ENCODE measurements around the gene GPR27.

The GPR27 gene

DNA sequence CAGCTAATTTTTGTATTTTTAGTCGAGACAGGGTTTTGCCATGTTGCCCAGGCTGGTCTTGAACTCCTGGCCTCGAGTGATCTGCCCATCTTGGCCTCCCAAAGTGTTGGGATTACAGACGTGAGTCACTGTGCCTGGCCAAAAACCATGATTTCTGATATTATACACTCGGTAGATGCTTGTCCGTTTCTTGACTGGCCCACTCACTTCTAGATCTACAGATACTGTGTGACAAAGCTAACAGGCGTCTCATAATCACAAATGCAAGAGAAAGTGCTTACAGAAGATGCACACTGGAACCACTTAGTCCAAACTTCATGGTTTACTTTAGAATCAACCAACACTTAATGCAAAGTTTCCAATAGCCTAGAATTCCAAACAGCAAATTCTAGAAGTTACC is 22.9 kb downstream of the GPR27 start:
- Histone ChIP-seq H3K36me3 (ENCODE audit: insufficient read depth, low read length) (no peaks in the 10 kb centered on the region), H3K4me1 (ENCODE audit: insufficient read depth, low read length, poor library complexity, severe bottlenecking) (peaks cover 8% of the 10 kb centered on the region), H3K79me2 (ENCODE audit: insufficient read depth, low read length) (no peaks in the 10 kb centered on the region), H3K9ac (ENCODE audit: low read depth, low read length, poor library complexity, severe bottlenecking) (no peak overlapping the region), H3K4me3 (ENCODE audit: low read length, poor library complexity, severe bottlenecking) (no peak overlapping the region), H3K9me3 (ENCODE audit: insufficient read depth, low read depth, low read length) (no peaks in the 10 kb centered on the region), H3K9me2 (replicated peaks; ENCODE audit: low read depth, low read length) (no peaks in the 10 kb centered on the region), H3F3A (ENCODE audit: low read depth) (no peaks in the 10 kb centered on the region), H3K4me2 (ENCODE audit: low read depth, low read length, poor library complexity, severe bottlenecking) (no peak overlapping the region), H3K27me3 (ENCODE audit: insufficient read depth, low read length, poor library complexity, severe bottlenecking) (peaks cover 86% of the 10 kb centered on the region), H2AFZ (ENCODE audit: low read length) (no peak overlapping the region), H4K20me1 (ENCODE audit: insufficient read depth, low read length, poor library complexity, severe bottlenecking) (no peaks in the 10 kb centered on the region)
- TF ChIP-seq, protein P1, sequence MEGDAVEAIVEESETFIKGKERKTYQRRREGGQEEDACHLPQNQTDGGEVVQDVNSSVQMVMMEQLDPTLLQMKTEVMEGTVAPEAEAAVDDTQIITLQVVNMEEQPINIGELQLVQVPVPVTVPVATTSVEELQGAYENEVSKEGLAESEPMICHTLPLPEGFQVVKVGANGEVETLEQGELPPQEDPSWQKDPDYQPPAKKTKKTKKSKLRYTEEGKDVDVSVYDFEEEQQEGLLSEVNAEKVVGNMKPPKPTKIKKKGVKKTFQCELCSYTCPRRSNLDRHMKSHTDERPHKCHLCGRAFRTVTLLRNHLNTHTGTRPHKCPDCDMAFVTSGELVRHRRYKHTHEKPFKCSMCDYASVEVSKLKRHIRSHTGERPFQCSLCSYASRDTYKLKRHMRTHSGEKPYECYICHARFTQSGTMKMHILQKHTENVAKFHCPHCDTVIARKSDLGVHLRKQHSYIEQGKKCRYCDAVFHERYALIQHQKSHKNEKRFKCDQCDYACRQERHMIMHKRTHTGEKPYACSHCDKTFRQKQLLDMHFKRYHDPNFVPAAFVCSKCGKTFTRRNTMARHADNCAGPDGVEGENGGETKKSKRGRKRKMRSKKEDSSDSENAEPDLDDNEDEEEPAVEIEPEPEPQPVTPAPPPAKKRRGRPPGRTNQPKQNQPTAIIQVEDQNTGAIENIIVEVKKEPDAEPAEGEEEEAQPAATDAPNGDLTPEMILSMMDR (conservative IDR thresholded peaks at IDR 0.05; ENCODE audit: low read length): no peak
- no peak for TF ChIP-seq EZH2phosphoT487 (IDR thresholded peaks at IDR 0.05; ENCODE audit: borderline replicate concordance)

DNA sequence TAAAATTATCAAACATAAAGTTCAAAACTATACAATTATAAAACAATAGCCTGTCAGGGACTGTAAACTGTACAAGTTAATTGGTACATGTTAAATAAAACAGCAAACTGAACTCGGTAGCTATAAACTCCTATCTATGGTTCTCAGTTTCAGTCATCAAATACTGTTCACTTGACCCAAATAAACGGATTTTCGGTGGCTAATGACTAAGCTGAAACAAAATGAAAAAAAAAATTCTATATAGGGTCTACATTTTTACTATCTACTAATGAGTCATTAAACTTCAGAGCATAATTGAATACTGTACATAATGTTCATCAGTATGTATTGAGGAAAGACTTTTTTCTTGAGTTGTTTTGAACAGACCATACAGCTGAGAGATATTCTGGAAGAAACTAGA is 24.7 kb downstream of the GPR27 start:
- Histone ChIP-seq H3K36me3 (ENCODE audit: insufficient read depth, low read length) (no peaks in the 10 kb centered on the region), H3K79me2 (ENCODE audit: insufficient read depth, low read length) (no peaks in the 10 kb centered on the region), H3K4me3 (ENCODE audit: low read length, poor library complexity, severe bottlenecking) (no peak overlapping the region), H4K20me1 (ENCODE audit: insufficient read depth, low read length, poor library complexity, severe bottlenecking) (no peaks in the 10 kb centered on the region), H3K9me3 (ENCODE audit: insufficient read depth, low read depth, low read length) (no peaks in the 10 kb centered on the region), H2AFZ (ENCODE audit: low read length) (no peak overlapping the region), H3F3A (ENCODE audit: low read depth) (no peaks in the 10 kb centered on the region), H3K4me1 (ENCODE audit: insufficient read depth, low read length, poor library complexity, severe bottlenecking) (peaks cover 8% of the 10 kb centered on the region), H3K27me3 (ENCODE audit: insufficient read depth, low read length, poor library complexity, severe bottlenecking) (peaks cover 90% of the 10 kb centered on the region), H3K9ac (ENCODE audit: low read depth, low read length, poor library complexity, severe bottlenecking) (no peak overlapping the region), H3K4me2 (ENCODE audit: low read depth, low read length, poor library complexity, severe bottlenecking) (no peak overlapping the region), H3K9me2 (replicated peaks; ENCODE audit: low read depth, low read length) (no peaks in the 10 kb centered on the region)
- TF ChIP-seq, protein P1 (conservative IDR thresholded peaks at IDR 0.05; ENCODE audit: low read length): no peak
- no peak for TF ChIP-seq EZH2phosphoT487 (IDR thresholded peaks at IDR 0.05; ENCODE audit: borderline replicate concordance)

DNA sequence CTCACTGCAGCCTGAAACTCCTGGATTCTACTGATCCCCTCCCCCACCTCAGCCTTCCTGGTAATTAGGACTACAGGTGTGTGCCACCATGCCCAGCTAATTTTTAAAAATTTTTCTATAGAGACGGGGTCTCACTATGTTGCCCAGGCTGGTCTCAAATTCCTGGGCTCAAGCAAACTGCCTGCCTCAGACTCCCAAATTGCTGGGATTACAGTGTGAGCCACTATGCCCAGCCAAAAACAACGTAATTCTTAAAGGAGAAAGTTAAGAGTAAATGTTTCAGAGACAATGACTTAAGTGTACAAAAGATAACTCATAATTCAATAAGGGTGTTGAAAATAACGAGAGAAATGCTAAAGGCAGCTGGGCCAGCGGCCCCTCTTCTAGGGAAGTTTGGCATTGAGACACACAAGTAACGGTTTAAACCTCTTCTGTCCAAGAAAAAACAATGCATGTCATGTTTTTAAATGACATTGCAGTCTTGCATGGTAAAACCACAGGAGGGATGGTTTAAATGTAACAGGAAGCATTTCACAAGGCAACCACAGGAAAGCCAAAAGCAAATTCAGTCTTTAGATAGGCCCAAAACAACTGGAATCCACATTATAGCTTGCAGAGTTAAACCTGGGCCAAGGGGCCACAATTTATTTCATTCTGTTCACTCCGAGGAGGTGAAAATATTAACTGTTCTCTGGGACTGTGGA is 26.2 kb downstream of the GPR27 start:
- no peaks in the 10 kb centered on the region for H3K9me3 ChIP-seq (ENCODE audit: insufficient read depth, low read depth, low read length)
- peaks cover 87% of the 10 kb centered on the region for H3K27me3 ChIP-seq (ENCODE audit: insufficient read depth, low read length, poor library complexity, severe bottlenecking)
- no peaks in the 10 kb centered on the region for H3K36me3 ChIP-seq (ENCODE audit: insufficient read depth, low read length)
- H3K4me3 ChIP-seq (ENCODE audit: low read length, poor library complexity, severe bottlenecking): no peak overlapping the region
- no peaks in the 10 kb centered on the region for H3K79me2 ChIP-seq (ENCODE audit: insufficient read depth, low read length)
- H3K4me1 ChIP-seq (ENCODE audit: insufficient read depth, low read length, poor library complexity, severe bottlenecking): peaks cover 8% of the 10 kb centered on the region
- TF ChIP-seq EZH2phosphoT487 (IDR thresholded peaks at IDR 0.05; ENCODE audit: borderline replicate concordance): peak; percentile 70; the same call in 1 of the 2 replicates
- TF ChIP-seq, protein P1 (conservative IDR thresholded peaks at IDR 0.05; ENCODE audit: low read length): no peak
- H3K4me2 ChIP-seq (ENCODE audit: low read depth, low read length, poor library complexity, severe bottlenecking): no peak overlapping the region
- H3K9me2 ChIP-seq (replicated peaks; ENCODE audit: low read depth, low read length): no peaks in the 10 kb centered on the region
- no peak overlapping the region for H3K9ac ChIP-seq (ENCODE audit: low read depth, low read length, poor library complexity, severe bottlenecking)
- no peaks in the 10 kb centered on the region for H3F3A ChIP-seq (ENCODE audit: low read depth)
- H4K20me1 ChIP-seq (ENCODE audit: insufficient read depth, low read length, poor library complexity, severe bottlenecking): no peaks in the 10 kb centered on the region
- no peak overlapping the region for H2AFZ ChIP-seq (ENCODE audit: low read length)
